GM18517 (cell line): ENCODE data around the gene LRRC25.

Source experiments
- ATAC-seq: cut with Tn5 transposase; IDR thresholded peaks from one replicate; pipeline ENCODE4 v1.9.1; 2021; ENCODE audit warnings: mild to moderate bottlenecking, moderate library complexity; ENCODE audit not compliant: unreplicated experiment

LRRC25 gene

DNA sequence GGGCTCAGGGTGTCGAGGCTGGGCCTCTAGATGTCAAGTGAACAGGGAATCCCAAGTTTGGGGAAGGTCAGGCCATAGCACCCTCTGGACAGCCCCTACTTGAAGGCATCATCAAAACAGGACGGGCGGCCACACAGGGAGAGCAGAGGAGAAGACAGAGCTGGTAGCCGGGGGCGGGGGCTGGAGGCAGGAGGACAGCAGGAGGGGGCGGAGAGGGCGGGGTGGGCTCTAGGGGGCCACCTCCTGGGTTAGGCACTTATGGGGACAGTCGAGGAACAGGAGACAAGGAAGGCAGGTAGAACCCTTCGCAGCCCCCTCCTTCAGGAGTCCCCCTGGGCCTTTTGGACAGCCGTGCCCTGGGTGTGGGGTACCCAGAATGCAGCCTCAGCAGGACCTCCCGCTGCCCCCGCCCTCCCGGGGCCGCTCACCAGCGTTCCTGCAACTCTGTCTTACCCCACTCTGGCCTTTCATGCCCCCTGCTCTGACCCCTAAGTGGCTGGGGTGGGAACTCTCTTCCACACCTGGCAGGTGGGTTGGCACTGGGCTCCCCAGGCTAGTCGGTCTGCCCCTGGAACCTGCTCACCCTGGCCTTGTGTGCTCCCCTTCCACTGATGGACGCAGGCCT, 27.6 kb upstream of the LRRC25 start:
- ATAC-seq, result no peak

DNA sequence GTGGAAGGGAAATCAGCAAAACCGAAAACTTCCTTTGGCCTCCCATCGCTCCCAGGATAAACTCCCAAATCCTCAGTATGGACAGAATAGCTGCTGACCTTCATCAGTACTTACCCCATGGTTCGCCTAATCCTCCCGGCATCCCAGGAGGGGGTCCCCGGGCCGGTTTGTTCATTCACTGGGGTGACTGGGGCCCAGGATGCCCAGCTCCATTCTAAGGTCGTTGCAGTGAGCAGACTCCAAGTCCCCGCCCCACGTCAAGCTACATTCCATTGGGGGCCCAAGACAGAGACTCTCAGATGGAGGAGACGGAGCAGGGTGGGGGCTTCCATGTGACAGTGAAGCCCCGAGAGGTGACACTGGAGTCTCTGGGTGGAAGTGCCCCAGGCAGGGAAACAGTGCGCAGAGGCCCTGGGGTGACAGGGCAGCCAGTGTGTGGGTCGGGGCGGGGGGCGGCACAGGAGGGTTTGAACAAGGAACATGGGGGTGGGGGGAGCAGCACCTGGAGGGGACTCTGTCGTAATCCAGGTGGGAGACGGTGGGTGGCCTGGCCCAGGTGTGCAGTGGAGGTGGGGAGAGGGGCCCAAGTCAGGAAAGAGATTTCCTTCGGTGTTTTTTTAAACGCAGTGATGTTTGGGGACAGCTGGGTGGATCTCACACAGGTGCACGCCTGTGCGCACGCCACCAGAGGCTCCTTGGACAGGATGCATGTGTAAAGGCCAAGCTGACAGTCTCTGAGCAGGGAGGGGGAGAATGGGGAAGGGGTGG, 26.9 kb upstream of the LRRC25 start:
- no peak for ATAC-seq

DNA sequence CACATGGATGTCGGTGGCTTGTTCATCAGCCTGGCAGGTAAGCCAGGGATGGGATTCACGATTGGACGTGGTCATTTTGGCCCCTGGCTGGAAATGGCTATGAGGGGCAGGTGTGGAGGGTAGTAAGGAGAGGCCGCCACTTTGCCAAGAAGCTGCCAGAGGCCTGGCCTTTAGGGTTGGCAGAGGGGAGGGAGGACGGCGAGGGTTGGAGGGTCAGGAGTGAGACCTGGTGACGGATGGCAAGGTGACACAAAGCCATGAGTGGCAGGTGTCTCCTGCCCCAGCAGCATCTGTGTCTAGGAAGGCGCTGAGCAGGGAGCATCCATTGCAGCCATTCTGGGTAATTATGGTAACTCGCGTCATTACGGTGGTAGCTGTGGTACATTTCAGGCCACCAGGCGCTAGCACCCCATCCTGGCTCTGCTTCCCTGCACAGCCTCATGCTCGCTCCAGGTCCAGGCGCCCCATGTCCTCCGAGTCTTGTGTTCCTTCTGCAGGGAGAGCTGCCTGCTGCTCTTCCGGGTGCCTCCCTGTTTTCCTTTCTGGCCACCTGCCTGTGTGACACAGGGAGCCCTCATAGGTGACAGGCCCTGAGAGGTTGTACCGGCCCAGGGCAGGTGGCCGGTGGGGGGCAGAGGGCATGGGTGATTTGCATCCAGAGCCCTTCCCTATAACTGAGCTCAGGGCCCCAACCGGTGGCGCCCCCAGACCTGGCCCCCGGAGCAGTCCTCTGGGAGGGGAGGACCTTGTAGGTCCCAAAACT, 26.0 kb upstream of the LRRC25 start:
- ATAC-seq, result no peak

DNA sequence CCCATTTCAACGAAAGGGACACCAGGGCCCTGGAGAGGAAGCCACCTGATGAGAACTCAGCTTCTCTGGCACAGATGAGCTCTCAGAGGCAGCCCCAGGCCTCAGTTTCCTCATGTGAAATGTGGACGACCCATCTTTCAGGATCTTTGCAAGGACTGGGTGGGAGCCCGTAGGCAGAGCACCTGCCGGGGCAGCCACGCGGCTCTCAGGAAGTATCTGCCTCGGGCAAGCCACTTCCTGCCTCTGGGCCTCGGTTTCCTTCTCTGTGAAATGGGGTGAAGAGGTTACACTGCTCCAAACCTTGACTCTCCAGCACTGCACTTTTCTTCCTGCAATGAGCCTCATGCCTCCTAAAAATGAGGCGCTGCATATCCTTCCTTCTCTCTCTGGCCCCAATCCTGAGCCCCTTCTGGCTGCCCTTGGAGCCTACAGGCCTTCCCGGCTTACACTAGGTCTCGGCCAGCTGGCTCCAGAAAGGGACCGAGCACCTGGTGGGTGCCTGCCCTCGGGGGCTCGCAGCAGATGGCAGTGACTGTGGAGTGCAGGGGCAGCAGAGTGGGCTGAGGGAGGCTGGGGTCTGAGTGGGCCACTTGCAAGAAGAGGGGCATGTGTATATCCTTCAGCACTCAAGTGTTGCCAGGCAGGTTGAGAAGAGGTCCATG, 25.2 kb upstream of the LRRC25 start:
- no peak for ATAC-seq

DNA sequence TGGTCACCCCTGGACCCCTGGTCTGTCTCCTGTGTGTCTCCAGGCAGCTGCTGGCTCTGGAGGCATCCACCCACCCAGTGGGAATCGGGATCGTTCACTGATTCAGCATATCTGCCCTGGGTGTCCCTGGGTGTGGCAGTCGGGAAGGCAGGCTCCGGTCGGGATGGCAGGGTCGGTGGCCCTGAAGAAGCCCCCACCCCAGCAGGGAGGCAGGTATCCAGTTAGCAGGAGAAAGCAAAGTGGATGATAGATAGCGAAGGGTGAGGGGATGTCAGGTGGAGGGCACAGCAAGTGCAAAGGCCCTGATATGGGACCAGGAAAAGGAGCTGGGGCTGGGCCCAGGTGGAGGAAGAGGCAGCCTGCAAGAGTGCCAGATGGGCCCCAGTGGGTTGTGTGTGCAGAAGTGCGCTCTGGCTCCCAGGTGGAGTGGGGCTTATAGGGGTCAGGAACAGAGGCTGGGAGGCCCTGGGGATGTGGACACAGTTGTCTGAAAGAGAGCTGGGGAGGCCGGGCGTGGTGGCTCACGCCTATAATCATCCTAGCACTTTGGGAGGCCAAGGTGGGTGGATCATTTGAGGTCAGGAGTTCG, 24.0 kb upstream of the LRRC25 start:
- ATAC-seq, result no peak

DNA sequence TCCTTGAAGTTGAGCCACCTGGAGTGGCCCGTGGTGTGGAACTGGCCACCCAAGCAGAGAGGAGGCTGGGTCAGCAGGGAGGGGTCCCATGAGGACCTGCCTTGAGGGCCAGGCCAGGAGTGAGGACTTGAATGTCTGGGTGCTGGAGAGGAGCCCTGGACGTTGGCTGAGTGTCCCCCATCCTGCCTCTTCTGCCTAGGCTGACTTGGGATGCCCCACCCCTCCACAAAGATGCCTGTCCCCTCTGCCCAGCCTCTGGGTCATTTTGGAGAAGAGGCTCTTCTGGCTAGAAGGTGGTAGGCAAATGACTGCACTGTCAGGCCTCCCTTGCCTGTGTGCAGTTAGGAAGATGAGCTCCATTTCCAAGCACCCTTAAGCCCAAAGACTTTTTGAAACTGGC, 23.5 kb upstream of the LRRC25 start:
- no peak for ATAC-seq

DNA sequence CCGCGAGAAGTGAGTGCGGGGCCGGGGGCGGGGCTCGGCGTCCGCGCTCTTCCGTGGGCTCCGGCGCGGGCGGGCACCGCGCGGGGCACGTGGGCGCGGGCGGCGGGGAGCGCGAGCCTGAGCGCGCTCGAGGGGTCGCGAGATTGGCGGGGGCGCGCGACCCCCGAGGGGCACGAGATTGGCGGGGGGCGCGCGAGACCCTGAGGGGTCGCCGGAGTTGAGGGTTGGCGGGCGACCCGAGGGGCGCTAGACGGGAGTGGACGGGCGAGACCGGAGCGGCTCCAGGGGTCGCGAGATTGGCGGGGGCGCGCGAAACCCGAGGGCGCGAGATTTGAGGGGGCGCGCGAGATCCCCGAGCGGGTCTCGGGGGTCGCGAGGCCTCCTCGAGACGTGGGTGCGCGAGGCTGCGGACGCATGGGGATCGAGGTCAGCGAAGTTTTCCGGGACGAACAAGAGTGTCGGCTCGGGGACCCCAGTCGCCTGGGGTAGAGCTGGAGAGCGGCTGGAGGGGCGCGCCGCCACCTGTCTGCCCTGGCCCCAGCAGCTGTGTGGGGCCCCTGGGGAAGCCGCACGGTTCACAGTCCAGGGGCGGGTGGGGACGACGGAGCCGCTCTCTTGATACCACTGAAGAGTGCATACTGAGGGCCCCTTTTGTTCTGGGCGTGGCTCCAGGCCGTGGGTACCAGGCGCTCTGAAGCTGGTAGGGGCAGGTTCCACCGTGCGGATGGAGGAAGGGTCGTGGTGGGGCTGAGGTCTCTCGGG, 22.5 kb upstream of the LRRC25 start:
- no peak for ATAC-seq

DNA sequence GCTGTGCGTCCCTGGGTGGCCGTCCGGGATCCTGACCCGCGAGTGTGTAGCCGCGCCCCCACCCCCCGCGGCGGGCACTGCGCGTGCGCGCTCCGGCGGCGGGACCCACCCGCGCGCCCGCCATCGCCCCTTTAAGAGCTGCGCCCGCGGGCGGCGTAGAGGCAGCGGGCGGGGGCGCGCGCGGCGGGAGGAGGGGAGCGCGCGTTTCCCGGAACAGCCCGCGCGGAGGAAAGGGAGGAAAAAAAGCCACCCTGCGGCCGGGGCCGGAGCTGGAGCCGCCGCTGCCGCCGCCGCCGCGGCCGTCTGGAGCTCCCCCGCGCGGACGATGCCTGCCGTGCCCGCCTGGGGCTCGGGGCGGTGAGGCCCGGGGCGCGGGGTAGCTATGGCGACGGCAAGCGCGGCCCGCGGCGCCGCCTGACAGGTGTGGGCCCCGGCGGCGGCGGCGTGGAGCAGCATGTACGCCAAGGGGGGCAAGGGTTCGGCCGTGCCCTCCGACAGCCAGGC, 21.8 kb upstream of the LRRC25 start, which contains the start of gene SSBP4:
SSBP4 (plus strand) TSS at position 204 of the 504 bp plus-strand sequence; CDS start at position 455, 251 bp downstream.
- peak; percentile 47 for ATAC-seq

DNA sequence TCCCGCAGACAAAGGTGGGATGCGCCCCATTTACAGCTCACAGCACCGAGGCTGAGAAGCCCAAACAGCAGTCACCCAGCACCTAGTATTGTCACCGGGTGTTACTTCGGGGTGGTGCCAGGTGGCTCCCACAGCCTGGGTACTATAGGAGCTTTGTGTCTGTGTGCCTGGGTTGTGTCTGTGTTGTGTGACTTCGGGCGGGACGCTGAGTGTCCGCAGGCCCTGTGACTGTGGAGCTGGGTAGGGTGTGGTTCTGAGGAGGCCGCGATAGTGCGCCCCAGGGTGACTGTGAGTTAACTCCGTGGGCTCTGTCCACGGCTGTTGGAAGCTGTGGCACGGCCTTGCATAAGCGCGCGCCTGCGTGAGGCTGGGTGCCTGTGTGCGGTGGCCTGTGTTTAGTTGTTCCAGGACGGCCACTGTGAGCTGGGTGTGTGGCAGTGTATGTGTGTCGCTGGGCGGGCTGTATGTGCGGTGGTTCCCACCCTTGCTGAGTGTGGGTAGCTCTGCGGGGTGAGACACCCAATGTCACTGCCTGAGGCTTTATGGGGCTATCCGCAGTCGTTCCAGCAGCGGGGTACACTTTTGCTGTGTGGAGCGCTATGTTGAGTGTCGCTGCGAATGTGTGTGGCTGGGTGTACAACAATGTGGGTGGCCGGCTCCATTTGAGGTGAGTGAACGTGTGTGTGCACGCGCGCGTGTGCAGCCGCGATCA, 21.2 kb upstream of the LRRC25 start:
- no peak for ATAC-seq

DNA sequence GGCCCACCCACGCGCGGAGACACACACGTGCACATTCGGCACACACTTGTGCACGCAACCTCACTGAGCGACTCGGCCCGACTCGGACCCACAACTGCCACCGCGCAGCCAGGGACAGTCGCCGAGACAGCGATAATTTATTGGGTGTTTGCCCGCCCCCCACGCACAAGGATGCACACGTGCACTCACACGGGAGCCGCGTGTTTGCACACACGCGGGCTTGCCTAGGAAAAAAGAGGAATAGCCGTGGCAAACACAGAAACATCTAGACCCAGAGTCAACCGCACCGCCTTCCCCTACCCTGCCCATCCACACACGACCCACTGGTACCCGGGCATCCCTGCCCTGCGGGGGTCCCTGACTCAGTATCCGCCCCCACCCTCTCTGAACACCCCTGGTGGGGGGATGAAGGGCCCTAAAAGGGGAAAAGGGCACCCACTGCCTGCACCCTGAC, 20.6 kb upstream of the LRRC25 start:
- no peak for ATAC-seq

DNA sequence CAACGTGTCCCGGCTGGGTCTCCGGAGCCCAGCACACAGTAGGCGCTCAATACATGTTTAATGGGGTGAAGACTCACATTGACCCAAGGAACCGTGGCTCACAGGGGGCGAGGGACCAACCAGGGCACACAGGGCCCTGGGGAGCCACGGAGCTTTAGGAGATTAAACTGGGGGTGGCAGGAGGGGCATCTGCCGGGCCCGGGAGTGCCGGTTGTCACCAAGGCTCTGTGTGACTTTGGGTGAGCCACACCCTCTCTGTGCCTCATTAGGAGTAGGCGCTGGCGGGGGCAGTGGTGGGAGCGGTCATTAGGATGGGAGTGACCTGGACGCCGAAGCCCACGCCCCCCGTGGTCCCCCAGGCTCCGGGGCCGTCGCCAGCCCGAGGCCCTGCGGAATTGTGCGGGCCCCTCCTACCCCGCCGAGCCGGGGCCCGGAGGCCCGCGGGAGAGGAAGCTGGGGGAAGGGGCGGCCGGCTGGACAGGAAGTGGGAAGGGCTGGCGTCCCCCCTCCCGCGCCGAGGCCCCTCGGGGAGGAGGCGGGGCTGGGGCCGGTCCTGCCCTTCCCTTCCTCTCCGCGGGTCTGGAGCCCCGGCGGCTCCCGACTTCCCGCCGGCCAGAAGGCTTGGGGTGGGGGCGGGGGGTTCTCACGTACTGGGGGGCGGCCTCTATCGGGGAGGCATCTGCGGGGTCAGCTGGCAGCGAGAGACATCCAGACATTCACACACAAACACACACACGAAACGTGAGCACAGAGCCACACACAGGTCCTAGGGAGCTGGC, 20.0 kb upstream of the LRRC25 start:
- ATAC-seq, result no peak

DNA sequence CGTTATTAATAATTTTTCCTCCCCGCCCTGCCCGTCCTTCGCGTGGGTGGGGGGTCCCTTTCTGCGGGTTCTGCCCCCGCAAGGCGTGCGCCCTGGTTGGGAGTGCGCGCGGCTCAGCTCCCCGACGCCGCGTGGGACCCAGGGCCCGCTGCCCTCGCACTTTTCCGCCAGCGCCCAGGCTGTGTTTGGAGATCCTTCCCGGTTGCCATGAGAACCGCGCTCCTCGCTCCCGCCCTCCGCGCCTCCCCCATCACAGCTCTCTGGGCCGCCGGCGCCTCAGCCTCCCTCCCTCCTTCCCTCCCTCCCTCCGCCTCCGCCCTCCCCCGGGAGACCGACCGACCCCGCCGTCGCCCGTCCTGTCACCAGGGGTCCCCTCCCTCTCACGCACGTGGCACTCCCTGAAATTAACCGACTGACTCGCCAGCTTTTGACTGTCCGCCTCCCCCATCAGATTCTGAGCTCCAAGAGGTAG, 19.4 kb upstream of the LRRC25 start:
- no peak for ATAC-seq

DNA sequence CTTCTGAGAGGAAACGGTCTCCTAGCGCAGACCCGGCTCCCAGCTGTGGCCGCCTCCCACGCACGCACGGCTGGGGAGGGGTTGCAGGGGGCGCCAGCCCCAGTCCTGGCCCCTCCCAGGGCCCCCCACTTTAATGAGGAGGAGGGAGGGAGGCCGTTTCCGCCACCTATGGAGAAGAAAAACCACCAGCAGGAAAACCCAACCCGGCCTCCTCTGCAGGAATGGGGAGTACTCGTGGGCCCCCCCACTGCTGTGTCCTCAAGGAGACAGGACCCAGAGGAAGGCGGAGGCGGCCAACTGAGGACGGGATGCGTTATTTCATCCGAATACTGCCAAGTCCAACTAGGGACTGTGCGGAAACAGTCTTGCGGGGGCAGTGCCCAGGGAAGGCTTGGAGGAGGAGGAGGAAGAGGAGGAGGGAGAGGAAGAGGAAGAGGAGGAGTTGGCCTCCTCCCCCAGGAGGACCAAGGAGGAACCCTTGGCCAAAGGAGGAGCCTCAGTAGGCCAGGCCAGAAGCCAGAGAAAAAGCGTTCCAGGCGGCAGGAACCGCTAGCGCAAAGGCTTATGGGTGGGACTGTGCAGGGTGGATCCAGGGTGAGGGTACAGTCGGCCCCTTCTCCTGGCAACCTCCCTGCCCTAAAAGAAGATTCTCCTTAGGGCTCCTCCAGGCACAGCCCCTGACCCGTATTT, 17.9 kb upstream of the LRRC25 start:
- ATAC-seq, result no peak

DNA sequence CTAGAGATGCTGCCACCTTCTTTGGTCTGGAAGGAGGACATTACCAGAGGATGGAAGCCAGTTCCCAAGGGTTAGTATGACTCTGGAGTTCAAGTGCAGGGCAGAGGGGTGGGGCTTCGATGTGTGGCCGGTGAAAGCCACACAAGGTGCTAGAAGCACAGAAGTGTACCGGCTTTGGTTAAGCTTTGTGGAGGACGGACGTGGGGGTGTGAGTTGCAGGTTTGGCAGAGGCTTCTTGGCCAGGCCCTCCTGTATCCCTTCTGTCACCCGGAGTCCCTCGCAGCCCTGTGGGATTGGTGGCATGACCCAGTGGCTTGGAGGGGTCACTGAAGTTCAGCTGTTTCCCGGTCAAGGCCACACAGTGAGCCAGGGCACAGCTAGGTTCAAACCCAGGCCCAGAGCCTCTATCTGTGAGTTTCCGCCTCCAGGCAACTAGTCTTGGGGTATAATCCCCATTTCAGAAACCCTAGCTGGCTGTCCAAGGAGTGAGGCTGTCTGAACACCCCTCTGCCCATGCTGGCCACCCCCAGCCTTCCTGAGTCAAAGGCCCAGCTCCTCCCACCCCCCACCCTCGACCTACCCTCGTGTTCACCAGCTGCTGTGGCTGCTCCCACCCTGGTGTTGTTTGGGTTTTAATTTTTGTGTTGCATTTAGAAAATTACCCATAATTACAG, 17.2 kb upstream of the LRRC25 start:
- no peak for ATAC-seq

DNA sequence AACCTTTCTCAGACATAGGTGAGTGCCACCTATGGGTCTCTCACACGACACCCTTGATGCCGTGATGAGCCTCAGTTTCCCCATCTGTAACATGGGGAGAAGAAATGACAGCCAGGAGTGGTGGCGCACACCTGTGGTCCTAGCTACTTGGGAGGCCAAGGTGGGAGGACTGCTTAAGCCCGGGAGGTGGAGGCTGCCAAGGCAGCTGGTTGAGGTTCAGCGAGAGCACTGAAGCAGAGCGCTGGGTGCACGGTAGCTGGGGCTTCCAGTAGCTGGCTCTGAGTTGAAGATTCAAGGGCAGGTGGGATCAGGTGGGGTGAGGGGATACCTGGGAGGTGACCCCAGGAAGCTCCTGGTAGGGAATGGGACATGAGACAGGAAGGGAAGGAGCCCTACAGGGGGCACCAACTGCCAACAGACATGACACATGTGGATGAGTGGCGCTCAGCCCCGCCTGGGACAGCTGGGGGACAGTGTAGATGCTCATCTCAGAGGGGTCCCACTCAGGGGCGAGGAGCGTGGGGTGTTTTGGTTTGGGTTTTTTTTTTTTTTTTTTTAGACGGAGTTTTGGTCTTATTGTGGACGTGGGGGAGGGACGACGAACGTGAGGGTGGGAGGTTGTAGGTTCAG, 15.3 kb upstream of the LRRC25 start:
- ATAC-seq, result no peak

DNA sequence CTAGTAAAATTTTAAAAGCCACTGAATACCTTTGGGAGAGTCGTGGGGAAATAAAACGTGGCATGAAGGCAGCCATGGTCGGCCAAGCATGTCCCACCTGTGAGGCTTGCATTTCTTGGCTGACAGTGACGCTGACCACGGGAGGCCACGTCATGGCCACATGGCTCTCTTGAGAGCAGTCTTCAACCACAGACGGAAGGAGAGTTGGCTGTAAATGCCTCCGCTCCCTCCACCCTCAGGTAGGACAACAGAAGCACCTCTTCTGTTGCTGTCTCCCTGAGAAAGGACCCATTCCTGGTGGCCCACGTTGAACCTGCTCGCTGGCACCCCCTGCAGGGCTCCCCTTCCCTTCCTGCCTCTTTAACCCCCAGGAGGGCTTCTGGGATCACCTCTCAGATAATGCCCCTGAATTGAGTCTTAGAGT, 10.6 kb upstream of the LRRC25 start:
- no peak for ATAC-seq

DNA sequence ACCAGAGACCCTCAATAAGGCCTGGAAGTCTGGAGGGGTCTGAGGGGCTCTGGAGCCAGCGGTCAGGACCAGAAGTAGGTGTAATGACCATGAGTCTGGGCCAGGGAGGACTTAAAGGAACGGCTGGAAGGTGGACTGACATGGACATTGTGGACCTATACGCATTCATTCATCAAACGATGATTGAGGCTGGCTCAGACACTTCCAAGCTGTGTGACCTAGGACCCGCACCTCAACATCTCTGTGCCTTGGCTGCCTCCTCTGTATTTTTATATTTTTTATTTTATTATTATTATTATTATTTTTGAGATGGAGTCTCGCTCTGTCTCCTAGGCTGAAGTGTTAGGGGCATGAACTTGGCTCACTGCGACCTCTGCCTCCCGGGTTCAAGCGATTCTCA, 9.3 kb upstream of the LRRC25 start:
- no peak for ATAC-seq
